Rectal smooth muscle tissue (tissue), 1 donor: ENCODE measurements around the gene DGKD.

Experiments
- H3K27ac ChIP-seq: one replicate; pipeline ENCODE4 v1.7.0; 2013; ENCODE audit warnings: low read depth, low read length, inconsistent platforms
- H3K27me3 ChIP-seq: one replicate; pipeline ENCODE4 v1.7.0; 2013; ENCODE audit warnings: low read length; ENCODE audit not compliant: control insufficient read depth, insufficient read depth
- H3K36me3 ChIP-seq: one replicate; pipeline ENCODE4 v1.7.0; 2013; ENCODE audit warnings: low read length; ENCODE audit not compliant: control insufficient read depth, insufficient read depth
- H3K4me1 ChIP-seq: one replicate; pipeline ENCODE4 v1.7.0; 2013; ENCODE audit warnings: low read length; ENCODE audit not compliant: control insufficient read depth, insufficient read depth
- H3K4me3 ChIP-seq: one replicate; pipeline ENCODE4 v1.7.0; 2013; ENCODE audit warnings: low read length
- H3K9ac ChIP-seq: one replicate; pipeline ENCODE4 v1.7.0; 2013; ENCODE audit warnings: low read length

Gene DGKD

DNA sequence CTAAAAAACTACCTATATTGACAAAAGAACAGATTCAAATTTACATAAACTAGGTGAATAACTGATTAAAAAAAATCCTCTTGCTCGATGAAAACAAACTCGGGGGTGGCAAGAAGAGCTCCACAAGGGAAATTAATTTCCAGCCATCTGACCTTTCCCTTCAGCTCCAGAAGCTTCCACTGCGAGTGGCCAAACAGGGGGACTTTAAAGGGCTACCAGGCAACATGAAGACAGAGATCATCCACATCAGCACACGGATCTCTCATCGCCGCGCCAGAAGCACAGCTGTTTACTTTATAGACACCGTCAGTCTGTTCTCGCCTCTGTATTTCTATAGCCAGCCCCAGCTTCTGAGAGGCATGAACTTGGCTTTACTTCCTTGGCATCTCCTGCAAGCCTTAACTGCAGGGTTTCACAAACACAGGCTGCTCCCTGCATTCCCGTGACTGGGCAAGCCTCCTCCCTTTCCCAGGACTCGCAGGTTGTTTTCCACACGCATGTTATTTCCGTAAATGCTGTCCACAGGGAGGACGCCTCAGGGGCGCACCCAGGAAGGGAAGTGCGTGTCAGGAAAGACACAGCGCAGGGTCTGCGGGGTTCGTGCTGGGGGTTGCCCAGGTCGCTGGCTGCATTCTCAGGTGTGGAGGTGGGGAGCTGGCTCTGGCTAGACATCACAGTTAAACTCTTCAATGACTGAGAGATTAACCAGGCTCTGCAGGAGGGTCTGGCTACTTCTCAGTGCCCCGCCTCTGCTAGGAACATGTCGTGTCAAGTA, 127.3 kb downstream of the DGKD start:
- H3K36me3 ChIP-seq: peaks cover 6% of the 10 kb centered on the region
- H3K27me3 ChIP-seq: no peaks in the 10 kb centered on the region
- peaks cover 12% of the 10 kb centered on the region for H3K4me1 ChIP-seq
- peak overlapping the region; percentile 35 for H3K4me3 ChIP-seq
- peak overlapping the region; percentile 71 for H3K27ac ChIP-seq
- H3K9ac ChIP-seq: no peak overlapping the region

DNA sequence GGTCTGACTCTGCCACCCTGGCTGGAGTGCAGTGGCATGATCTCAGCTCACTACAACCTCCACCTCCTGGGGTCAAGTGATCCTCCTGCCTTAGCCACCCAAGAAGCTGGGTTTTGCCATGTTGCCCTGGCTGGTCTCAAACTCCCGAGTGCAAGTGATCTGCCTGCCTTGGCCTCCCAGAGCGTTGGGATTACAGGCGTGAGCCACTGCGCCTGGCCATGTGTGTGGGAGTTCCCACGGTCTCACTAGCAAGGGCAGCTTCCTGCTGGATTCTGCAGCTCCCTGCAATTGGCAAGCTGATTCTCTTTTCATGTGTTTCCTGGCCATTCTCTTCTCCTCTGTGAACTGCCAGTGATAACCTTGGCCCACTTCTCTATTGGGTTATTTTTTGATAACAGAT, 128.3 kb downstream of the DGKD start:
- H3K27ac ChIP-seq: no peak overlapping the region
- H3K9ac ChIP-seq: no peak overlapping the region
- H3K27me3 ChIP-seq: no peaks in the 10 kb centered on the region
- H3K4me1 ChIP-seq: peaks cover 12% of the 10 kb centered on the region
- H3K36me3 ChIP-seq: peaks cover 5% of the 10 kb centered on the region
- no peak overlapping the region for H3K4me3 ChIP-seq

DNA sequence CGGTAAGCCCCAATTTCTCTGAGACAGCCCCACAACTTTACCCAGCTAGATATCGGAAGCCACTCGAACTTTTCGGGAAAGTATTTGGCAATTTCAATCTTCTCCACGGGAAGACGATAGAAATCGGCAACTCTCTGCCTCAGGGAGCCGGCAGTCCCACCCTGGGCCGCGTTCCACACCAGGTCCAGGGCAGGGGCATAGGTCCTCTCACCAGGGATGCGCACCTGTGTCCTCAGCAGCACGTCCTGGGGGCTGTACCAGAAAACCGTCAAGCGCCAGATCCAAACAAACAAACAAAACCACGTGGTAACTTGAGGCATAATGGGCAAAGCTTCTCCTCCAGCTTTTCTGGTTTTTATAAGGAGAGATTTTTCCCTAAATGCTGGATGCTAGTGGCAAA, 131.4 kb downstream of the DGKD start:
- H3K4me3 ChIP-seq: no peak overlapping the region
- H3K9ac ChIP-seq: no peak overlapping the region
- H3K27me3 ChIP-seq: no peaks in the 10 kb centered on the region
- peaks cover 7% of the 10 kb centered on the region for H3K4me1 ChIP-seq
- H3K36me3 ChIP-seq: no peaks in the 10 kb centered on the region
- no peak overlapping the region for H3K27ac ChIP-seq

DNA sequence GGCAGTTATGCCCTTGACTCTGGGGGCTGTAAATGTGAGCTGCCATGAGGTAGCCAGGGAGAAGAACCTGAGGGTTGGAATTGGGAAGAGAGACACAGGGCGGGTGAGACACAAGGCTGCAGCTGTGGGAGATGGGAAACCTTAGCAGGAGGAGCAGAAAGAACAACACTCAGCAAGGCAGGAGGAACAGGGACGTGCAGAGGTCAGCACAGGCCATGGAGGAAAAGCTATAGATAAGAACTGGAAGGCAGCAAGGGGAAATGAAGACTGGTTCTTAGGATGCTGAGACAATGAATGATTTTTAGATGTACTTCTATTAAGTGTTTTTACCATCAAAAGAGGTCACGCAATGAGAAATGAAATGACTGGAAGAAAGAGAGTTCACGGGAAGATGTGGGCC, 132.1 kb downstream of the DGKD start:
- Histone ChIP-seq H3K27me3 (no peaks in the 10 kb centered on the region), H3K4me3 (no peak overlapping the region), H3K4me1 (peaks cover 3% of the 10 kb centered on the region), H3K27ac (no peak overlapping the region), H3K36me3 (no peaks in the 10 kb centered on the region), H3K9ac (no peak overlapping the region)

DNA sequence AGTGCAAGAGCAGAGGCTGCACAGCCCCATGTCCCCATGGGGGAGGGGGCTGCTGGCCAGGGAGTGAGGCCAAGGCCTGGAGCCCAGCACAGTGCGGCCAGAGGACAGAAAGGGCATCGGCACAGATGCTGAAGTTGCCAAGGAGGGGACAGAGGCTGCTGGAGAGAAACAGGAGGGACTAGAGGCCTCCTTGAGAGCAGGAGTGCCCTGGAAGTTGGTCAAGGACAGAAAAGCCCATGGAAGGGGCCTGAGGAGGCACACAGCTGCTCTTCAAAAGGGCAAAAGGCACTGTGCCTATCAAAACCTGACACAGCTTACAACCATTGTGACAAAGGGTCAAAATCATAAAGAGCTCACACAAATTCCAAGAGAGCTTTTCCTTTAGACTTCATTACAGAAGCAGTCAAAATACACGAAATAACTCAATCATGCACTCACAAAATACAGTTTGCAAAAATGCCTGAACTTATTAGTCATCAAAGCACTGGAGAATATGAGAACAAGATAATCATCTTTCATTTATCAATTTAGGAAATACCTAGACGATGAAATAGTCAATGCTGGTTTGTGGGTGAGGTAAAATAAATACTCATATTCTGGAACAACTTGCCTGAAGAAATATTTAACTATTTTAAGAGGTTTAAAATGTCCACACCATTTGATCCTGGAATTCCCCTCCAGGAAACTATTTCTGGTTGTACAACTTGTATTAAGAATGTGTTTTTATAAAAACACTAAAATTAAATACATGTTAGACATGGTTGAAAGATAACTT, 132.7 kb downstream of the DGKD start:
- Histone ChIP-seq H3K4me3 (no peak overlapping the region), H3K9ac (no peak overlapping the region), H3K36me3 (no peaks in the 10 kb centered on the region), H3K27me3 (no peaks in the 10 kb centered on the region), H3K4me1 (no peaks in the 10 kb centered on the region), H3K27ac (no peak overlapping the region)

DNA sequence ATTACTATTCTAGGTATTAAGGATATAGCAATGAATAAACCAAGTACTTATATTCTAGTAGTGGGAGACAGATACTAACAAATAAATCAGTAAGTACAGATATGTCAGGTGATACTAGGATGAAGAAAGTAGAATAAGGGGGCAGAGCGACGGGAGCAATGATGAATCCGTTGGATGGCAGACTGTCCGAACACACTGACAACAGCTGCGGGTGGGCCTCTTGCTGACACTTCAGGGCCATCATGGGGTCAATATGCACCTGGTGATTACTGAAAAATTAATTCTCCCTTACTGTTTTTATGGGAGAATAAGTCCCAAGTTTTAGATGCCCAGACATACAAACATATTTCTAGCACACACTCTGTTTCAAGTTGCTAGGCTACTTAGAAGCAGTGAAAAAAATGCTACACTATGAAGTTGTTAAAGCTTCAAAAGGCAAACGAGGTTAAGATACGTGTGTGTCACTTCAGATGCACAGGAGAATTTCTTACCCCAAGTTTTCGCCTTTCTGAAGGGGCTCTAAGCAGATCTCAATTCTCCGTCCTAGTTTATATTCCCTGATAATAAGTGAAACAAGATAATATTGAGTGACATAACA, 133.6 kb downstream of the DGKD start:
- Histone ChIP-seq H3K9ac (no peak overlapping the region), H3K27ac (no peak overlapping the region), H3K4me3 (no peak overlapping the region), H3K36me3 (peaks cover 2% of the 10 kb centered on the region), H3K27me3 (no peaks in the 10 kb centered on the region), H3K4me1 (no peaks in the 10 kb centered on the region)

DNA sequence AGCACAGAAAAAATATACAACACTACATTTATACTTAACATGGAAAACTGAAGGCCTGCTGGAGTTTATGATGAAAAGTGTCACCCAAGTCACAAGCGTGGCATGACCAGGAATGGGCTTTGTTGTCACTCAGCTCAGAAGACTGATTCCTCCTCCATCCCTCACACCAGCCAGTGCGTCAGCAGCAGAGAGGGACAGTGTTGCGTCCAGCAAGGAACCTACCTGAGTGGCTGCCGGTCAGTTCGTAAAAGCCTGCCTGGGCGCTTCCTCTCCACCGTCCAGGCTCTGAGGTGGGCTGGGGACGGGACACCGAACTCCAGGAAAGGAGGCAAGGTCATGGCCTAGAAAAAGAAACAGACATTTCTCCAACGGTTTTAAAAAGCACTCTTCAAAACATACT, 134.8 kb downstream of the DGKD start:
- Histone ChIP-seq H3K36me3 (peaks cover 8% of the 10 kb centered on the region), H3K4me3 (no peak overlapping the region), H3K27ac (no peak overlapping the region), H3K4me1 (no peaks in the 10 kb centered on the region), H3K27me3 (no peaks in the 10 kb centered on the region), H3K9ac (no peak overlapping the region)

DNA sequence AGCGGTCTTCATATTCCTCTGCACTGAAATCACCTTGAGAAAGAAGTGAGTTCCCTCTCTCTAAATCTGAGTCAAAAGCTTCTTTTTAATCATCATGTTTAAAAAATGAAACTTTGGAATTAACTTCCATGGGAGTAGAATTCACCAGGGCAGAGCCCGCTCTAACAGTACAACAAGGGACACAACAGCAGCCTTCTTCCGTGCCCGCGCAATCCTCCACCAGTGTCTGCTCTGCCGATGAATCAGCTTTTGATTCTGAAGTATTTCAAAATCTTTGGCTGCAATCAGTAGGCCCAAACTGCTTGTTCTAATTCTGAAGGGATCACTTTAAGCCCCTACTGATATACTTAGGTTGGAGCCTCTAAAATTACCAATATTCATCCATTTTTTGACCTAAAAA, 135.4 kb downstream of the DGKD start:
- no peak overlapping the region for H3K27ac ChIP-seq

DNA sequence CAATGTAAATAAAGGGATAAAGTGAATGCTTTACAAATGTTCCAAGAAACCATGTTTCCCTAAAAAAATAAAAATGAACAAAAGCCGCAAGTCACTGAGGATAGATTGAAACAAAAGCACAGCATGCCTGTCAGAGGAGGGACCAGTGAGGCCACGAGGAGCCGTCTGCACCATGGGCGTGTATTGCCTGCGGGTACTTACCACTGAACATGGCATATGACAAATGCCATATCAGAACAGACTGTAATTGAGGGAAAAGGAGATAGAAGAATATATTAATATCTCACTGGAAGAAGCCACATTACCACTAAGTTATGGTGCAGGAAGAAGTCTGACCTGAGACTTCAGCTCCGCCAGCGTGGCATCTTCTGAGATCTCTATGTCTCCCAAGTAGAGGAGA, 136.5 kb downstream of the DGKD start:
- Histone ChIP-seq H3K27ac (no peak overlapping the region), H3K36me3 (peaks cover 8% of the 10 kb centered on the region)

More for the DNA sequence above, 135.4 kb downstream of the DGKD start:
- no peak overlapping the region for H3K4me3 ChIP-seq
- no peaks in the 10 kb centered on the region for H3K4me1 ChIP-seq
- no peak overlapping the region for H3K9ac ChIP-seq
- peaks cover 8% of the 10 kb centered on the region for H3K36me3 ChIP-seq
- no peaks in the 10 kb centered on the region for H3K27me3 ChIP-seq

DNA sequence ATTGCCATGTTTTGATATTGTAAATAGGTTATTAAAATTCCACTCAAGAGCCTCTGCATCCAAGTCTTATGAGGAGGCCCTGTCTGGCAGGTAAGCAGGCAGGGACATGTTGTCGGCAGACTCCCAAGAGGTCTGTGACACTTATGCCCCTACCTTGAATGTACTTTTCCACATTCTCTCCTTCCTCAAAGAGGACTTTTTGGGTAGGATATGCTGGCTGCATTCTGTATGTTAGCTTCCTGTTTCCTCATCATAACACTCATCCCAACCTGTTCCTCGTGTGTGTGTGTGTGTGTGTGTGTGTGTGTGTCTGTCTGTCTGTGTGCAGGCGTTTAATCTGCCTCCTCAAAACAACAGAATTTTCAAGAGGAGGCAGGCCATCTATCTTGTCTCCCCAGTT, 137.0 kb downstream of the DGKD start:
- Histone ChIP-seq H3K36me3 (peaks cover 8% of the 10 kb centered on the region), H3K27me3 (no peaks in the 10 kb centered on the region), H3K27ac (no peak overlapping the region), H3K4me3 (no peak overlapping the region), H3K9ac (no peak overlapping the region), H3K4me1 (no peaks in the 10 kb centered on the region)

More for the DNA sequence above, 136.5 kb downstream of the DGKD start:
- no peaks in the 10 kb centered on the region for H3K27me3 ChIP-seq
- no peak overlapping the region for H3K4me3 ChIP-seq
- no peaks in the 10 kb centered on the region for H3K4me1 ChIP-seq
- no peak overlapping the region for H3K9ac ChIP-seq

DNA sequence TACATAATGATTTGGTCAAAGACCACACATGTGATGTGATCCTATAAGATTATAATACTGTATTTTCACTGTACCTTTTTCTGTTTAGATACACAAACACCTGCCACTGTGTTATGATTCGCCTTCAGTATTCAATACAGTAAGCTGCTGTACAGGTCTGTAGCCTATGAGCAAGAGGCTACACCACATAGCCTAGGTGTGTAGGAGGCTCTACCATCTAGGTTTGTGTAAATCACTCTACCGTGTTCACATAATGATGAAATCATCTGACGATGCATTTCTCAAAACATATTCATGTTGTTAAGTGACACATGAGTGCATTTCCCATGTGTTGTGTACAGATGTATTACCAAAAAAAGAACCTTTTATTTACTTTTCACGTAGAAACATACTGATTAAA, 137.8 kb downstream of the DGKD start:
- no peaks in the 10 kb centered on the region for H3K27me3 ChIP-seq
- peaks cover 10% of the 10 kb centered on the region for H3K36me3 ChIP-seq
- H3K27ac ChIP-seq: no peak overlapping the region
- H3K9ac ChIP-seq: no peak overlapping the region
- no peak overlapping the region for H3K4me3 ChIP-seq
- no peaks in the 10 kb centered on the region for H3K4me1 ChIP-seq

DNA sequence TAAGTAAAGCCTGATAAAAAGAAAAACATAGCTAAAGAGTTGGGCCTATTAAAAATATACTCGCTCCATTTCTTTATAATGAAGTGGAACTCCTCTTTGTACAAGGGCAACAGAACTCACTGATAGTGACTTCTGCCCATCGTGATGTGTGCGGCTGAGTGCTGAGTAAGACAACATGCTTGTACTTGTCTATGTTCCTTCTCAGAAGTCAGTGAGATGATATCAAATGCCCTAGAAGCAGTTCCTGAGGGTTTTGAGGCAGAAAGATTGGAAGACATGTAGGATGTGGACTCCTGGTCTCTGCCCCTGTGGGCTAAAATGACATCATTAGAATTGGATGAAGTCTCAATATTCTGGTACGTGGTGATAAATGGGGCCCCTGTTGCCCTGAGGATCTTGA, 138.5 kb downstream of the DGKD start:
- H3K9ac ChIP-seq: no peak overlapping the region
- no peak overlapping the region for H3K4me3 ChIP-seq
- peaks cover 10% of the 10 kb centered on the region for H3K36me3 ChIP-seq
- no peaks in the 10 kb centered on the region for H3K4me1 ChIP-seq
- H3K27me3 ChIP-seq: no peaks in the 10 kb centered on the region
- H3K27ac ChIP-seq: no peak overlapping the region
